ENCODE measurements around the gene AATF. TPM values are rescaled to one million over a fixed set of nuclear protein-coding genes. Genes with fewer than 3 reads are reported as not detected.

The AATF gene
- total RNA-seq, 3 donors from 2014 or later = 34.4 to 47.2 (median 40.0) TPM

DNA sequence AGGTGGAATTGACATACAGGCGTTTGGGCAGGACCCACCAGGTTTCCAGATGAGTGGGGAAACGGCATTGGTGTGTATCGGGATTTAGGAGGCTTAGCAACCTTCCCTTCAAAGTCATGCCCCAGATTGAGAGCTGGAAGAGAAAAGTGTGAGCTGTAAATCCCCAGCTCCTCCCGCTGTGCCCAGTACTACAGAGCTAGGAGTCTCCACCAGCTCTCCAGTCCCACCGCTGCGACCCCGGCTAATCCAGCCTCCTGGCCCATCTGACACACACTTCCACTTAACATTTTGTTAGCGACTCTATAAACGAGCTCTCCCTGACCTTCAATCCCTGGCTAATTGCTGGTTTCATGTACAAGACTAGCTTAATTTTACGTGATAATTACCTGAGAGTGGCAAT, 41.3 kb upstream of the AATF start:
- peaks cover 0 to 36% of the 10 kb centered on the region in 2 donors for H3K27me3 ChIP-seq
- no peaks in the 10 kb centered on the region for H3K4me1 ChIP-seq
- no peaks in the 10 kb centered on the region for H3K9me3 ChIP-seq
- no peak overlapping the region for H3K27ac ChIP-seq
- DNase-seq (ENCODE audit: low spot score in 2 of 2) = no peak
- H3K36me3 ChIP-seq = no peaks in the 10 kb centered on the region
- TF ChIP-seq, protein P1, sequence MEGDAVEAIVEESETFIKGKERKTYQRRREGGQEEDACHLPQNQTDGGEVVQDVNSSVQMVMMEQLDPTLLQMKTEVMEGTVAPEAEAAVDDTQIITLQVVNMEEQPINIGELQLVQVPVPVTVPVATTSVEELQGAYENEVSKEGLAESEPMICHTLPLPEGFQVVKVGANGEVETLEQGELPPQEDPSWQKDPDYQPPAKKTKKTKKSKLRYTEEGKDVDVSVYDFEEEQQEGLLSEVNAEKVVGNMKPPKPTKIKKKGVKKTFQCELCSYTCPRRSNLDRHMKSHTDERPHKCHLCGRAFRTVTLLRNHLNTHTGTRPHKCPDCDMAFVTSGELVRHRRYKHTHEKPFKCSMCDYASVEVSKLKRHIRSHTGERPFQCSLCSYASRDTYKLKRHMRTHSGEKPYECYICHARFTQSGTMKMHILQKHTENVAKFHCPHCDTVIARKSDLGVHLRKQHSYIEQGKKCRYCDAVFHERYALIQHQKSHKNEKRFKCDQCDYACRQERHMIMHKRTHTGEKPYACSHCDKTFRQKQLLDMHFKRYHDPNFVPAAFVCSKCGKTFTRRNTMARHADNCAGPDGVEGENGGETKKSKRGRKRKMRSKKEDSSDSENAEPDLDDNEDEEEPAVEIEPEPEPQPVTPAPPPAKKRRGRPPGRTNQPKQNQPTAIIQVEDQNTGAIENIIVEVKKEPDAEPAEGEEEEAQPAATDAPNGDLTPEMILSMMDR (IDR thresholded peaks at IDR 0.05) = no peak
- TF ChIP-seq POLR2AphosphoS5 (IDR thresholded peaks at IDR 0.05) = no peak
- TF ChIP-seq POLR2A (IDR thresholded peaks at IDR 0.05) = no peak
- intact Hi-C loops (cut with DNase I; ENCODE audit: low total_unique reads) = no loop called here
- H3K4me3 ChIP-seq = no peak overlapping the region

DNA sequence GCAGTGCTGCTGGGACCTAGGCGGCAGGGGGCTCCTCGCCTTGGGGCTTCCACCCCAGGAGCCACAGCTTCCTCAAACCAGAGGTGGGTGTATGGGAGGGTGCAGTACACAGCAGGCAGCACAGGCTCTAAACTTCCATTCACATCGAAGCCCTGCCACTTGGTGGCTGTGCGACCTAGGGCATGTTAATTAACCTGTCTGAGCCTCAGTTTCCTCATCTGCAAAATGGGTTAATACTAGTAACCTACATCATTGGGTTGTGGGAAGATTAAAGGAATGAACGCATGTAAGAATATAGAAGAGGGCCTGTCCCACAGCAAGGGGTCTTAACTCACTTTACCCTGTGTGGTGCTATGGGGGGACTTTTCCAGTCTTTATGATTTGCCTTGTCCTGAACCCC, 38.2 kb upstream of the AATF start:
- TF ChIP-seq POLR2A (IDR thresholded peaks at IDR 0.05) = no peak
- no peak for TF ChIP-seq POLR2AphosphoS5 (IDR thresholded peaks at IDR 0.05)
- TF ChIP-seq, protein P1 (IDR thresholded peaks at IDR 0.05) = no peak
- H3K27ac ChIP-seq = no peak overlapping the region
- H3K9me3 ChIP-seq = no peaks in the 10 kb centered on the region
- peaks cover 0 to 47% of the 10 kb centered on the region in 2 donors for H3K27me3 ChIP-seq
- no peak for DNase-seq (ENCODE audit: low spot score in 2 of 2)
- no peak overlapping the region for H3K4me3 ChIP-seq
- intact Hi-C loops (cut with DNase I; ENCODE audit: low total_unique reads) = no loop called here
- H3K4me1 ChIP-seq = no peaks in the 10 kb centered on the region
- H3K36me3 ChIP-seq = no peaks in the 10 kb centered on the region

DNA sequence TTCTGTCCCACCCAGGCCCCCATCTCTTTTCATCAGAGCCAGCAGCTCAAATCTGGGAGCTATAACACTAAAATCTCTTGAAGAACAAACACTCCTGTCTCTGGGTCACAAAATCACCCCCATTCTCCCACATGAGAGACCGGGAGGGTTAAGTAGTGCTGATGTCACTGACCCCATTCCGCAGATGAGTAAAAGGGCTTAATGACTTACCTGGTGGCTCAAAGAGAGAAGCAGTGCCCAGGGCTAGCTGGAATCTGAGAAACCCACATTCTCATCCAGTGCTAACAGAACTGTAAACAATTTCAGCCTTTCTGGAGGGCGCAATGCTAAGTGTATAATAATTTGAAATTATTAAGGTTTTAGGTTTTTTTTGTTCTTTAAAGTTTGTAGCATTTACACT, 37.8 kb upstream of the AATF start:
- TF ChIP-seq POLR2A (IDR thresholded peaks at IDR 0.05) (no peak), POLR2AphosphoS5 (IDR thresholded peaks at IDR 0.05) (no peak)
- TF ChIP-seq, protein P1 (IDR thresholded peaks at IDR 0.05) = no peak
- intact Hi-C loops (cut with DNase I; ENCODE audit: low total_unique reads) = no loop called here
- Histone ChIP-seq H3K27me3 (peaks cover 0 to 47% of the 10 kb centered on the region in 2 donors), H3K4me1 (no peaks in the 10 kb centered on the region), H3K36me3 (no peaks in the 10 kb centered on the region), H3K27ac (no peak overlapping the region), H3K9me3 (no peaks in the 10 kb centered on the region), H3K4me3 (no peak overlapping the region)
- DNase-seq (ENCODE audit: low spot score in 2 of 2) = no peak

DNA sequence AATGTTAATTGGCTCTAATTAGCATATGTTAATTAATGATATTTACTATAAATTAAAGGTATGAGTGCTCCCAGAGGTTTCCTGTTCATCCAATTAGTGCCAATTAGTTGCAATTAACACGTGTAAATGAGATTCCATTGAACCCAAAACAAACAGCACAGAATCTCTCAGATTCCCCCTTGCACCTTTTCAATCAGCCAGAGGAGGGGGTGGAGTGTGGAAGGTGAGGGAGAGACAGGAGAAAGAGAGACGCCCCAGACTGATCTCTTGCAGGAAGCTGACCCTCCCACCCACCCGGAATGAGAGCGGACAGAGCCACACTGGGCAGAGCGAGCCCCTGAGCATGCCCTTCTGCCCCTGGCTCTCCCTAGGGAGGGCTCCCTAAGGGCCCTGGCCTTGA, 35.6 kb upstream of the AATF start:
- Histone ChIP-seq H3K4me1 (no peaks in the 10 kb centered on the region), H3K27me3 (peaks cover 0 to 34% of the 10 kb centered on the region in 2 donors), H3K9me3 (no peaks in the 10 kb centered on the region), H3K36me3 (no peaks in the 10 kb centered on the region), H3K4me3 (no peak overlapping the region), H3K27ac (no peak overlapping the region)
- TF ChIP-seq, protein P1 (IDR thresholded peaks at IDR 0.05) = no peak
- no peak for DNase-seq (ENCODE audit: low spot score in 2 of 2)
- intact Hi-C loops (cut with DNase I; ENCODE audit: low total_unique reads) = no loop called here

DNA sequence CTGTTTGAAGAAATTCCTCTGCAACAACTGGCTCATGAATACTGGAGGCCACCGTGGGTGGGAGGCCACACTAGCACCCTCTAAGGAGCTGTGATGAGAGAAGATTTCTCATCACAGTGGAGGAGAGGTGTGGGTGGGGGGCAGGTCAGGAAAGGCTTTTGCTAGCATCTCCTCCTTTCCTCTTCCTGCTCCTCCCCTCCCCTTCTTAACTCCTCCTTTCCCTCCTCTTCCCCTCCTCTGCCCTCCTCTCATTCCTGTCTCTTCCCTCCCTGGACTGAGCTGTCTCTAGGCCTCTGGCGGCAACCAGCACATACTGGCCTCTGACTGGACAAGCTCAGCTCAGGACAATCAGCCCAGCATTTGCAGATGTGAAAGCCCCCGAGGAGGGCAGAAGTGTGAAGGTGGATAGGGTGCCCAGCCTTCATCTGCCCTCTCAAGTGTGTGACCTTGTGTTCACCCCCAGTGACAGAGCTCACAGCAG, 30.5 kb upstream of the AATF start:
- H3K9me3 ChIP-seq = no peaks in the 10 kb centered on the region
- TF ChIP-seq POLR2AphosphoS5 (IDR thresholded peaks at IDR 0.05) = no peak
- H3K4me3 ChIP-seq = no peak overlapping the region
- no peaks in the 10 kb centered on the region for H3K4me1 ChIP-seq
- no peak overlapping the region for H3K27ac ChIP-seq
- no peak for DNase-seq (ENCODE audit: low spot score in 2 of 2)
- intact Hi-C loops (cut with DNase I; ENCODE audit: low total_unique reads) = no loop called here
- H3K27me3 ChIP-seq = peaks cover 0 to 21% of the 10 kb centered on the region in 2 donors
- no peaks in the 10 kb centered on the region for H3K36me3 ChIP-seq

DNA sequence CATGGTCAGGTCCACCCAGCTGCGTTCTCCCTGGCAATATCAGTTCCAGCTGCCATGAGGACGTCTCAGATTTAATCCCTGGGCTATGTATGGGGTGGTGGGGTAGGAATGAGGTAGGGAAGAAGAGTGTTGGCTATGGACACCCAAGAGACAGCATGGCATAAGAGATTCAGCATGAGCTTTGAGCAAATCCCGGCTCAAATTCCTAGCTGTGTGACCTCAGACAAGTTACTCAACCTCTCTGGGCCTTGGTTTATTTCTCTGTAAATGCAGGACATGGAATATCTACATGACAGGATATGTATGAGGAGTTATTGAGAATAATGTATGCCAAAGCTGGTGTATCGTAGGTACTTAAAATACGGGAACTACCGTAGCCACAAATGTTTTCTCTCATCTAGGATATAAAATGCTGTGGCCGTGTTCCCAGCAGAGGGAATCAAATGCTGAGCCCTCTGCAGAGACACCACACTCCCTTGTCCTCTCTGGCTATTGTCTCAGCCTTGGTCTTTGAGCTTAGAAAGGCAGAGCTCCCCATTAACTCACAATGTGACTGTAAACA, 29.3 kb upstream of the AATF start:
- H3K27me3 ChIP-seq = peaks cover 0 to 19% of the 10 kb centered on the region in 2 donors
- no peak for TF ChIP-seq POLR2AphosphoS5 (IDR thresholded peaks at IDR 0.05)
- no peak for TF ChIP-seq POLR2A (IDR thresholded peaks at IDR 0.05)
- TF ChIP-seq, protein P1 (IDR thresholded peaks at IDR 0.05) = no peak
- no peak overlapping the region for H3K4me3 ChIP-seq
- no peaks in the 10 kb centered on the region for H3K36me3 ChIP-seq
- no peaks in the 10 kb centered on the region for H3K4me1 ChIP-seq
- intact Hi-C loops (cut with DNase I; ENCODE audit: low total_unique reads) = no loop called here
- DNase-seq (ENCODE audit: low spot score in 2 of 2) = no peak
- no peak overlapping the region for H3K27ac ChIP-seq
- H3K9me3 ChIP-seq = no peaks in the 10 kb centered on the region

Data from breast epithelium (tissue), 4 donors.